ENCODE results near the gene REXO1. TPM values are rescaled to one million over a fixed set of nuclear protein-coding genes. Genes with fewer than 3 reads are reported as not detected.

REXO1 gene
- total and polyA plus RNA-seq, 2 donors (not counting 1 experiment from before 2014, with no cell fraction given), result 6.1 to 6.8 TPM

DNA sequence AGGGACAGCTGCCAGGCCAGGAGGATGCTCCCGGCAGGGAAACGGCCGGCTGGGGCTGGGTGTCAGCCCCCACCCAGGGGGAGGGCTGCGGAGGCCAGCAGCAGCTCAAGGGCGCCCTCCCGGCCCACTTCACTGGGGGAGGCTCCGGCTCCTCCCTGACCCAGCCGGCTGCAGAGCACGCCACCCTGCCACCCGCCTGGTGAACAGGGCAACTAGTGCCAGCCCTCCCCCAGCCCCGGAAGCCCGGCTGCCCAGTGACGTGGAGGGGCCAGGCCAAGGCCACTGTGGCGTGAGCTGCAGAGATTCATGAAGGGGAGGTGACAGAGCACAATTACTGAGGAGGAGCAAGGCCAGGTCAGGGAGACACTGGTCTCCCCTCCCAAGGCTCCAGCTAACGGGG lies 14.7 kb downstream of the REXO1 start:
- Histone ChIP-seq H4K20me1 (ENCODE audit: control insufficient read depth, extremely low read depth, insufficient read depth, low read length) (no peaks in the 10 kb centered on the region), H3K4me3 (replicated peaks in 1 of 4; ENCODE audit: control extremely low read depth in 1 of 4, insufficient read depth in 1 of 4, low read depth in 3 of 4, low read length in 4 of 4) (no peak overlapping the region), H3K79me2 (ENCODE audit: control insufficient read depth, insufficient read depth, low read length) (peaks cover 57% of the 10 kb centered on the region), H3K27me3 (ENCODE audit: control insufficient read depth, insufficient read depth, low read length) (no peaks in the 10 kb centered on the region), H3K9me3 (ENCODE audit: control insufficient read depth, insufficient read depth, low read depth, low read length) (no peaks in the 10 kb centered on the region), H3K9ac (ENCODE audit: insufficient read depth, low read length) (peak overlapping the region; percentile 26), H3K27ac (ENCODE audit: insufficient read depth, low read length) (peak overlapping the region; percentile 58), H3K36me3 (ENCODE audit: control insufficient read depth, insufficient read depth, low read length) (peaks cover 3% of the 10 kb centered on the region), H2AFZ (ENCODE audit: low read length) (no peak overlapping the region), H3K4me1 (ENCODE audit: control insufficient read depth, extremely low read depth, insufficient read depth, low read length) (peaks cover 15% of the 10 kb centered on the region), H3K4me2 (ENCODE audit: extremely low read depth, insufficient read depth, low read length) (peak overlapping the region; percentile 4)
- no peak for DNase-seq (ENCODE audit: low read depth in 2 of 2)
- TF ChIP-seq EZH2 (IDR thresholded peaks at IDR 0.05; ENCODE audit: low read length, missing control alignments), result no peak
- TF ChIP-seq, protein P1, sequence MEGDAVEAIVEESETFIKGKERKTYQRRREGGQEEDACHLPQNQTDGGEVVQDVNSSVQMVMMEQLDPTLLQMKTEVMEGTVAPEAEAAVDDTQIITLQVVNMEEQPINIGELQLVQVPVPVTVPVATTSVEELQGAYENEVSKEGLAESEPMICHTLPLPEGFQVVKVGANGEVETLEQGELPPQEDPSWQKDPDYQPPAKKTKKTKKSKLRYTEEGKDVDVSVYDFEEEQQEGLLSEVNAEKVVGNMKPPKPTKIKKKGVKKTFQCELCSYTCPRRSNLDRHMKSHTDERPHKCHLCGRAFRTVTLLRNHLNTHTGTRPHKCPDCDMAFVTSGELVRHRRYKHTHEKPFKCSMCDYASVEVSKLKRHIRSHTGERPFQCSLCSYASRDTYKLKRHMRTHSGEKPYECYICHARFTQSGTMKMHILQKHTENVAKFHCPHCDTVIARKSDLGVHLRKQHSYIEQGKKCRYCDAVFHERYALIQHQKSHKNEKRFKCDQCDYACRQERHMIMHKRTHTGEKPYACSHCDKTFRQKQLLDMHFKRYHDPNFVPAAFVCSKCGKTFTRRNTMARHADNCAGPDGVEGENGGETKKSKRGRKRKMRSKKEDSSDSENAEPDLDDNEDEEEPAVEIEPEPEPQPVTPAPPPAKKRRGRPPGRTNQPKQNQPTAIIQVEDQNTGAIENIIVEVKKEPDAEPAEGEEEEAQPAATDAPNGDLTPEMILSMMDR (conservative IDR thresholded peaks at IDR 0.05 in 1 of 2, IDR thresholded peaks at IDR 0.05 in 1 of 2; ENCODE audit: low read depth in 1 of 2, low read length in 2 of 2), result no peak

DNA sequence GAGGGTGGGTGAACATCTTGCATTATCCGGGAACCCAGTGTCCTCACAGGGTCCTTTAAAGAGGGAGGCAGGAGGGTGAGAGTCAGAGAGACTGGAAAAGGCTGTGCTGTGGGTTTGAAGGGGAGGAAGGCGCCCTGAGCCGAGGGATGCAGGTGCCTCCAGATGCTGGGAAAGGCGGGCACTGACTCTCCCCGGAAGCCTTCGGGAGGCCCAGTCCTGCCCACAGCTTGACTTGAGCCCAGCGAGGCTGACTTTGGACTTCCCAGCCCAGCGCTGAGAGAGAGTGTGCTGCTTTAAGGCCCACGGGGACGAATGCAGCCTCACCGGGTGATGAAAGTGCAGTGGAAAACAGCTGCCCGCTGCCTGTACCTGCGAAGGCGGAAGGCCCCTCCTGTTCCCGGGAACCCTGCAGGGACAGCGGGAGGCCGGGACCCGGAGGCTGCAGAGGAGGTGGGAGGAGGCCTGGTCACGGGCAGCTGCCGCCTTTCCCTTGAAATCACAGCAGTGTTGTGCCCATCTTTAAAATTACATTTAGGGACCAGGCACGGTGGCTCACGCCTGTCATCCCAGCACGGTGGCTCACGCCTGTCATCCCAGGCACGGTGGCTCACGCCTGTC lies 16.1 kb downstream of the REXO1 start:
- Histone ChIP-seq H3K27me3 (ENCODE audit: control insufficient read depth, insufficient read depth, low read length) (no peaks in the 10 kb centered on the region), H3K79me2 (ENCODE audit: control insufficient read depth, insufficient read depth, low read length) (peaks cover 46% of the 10 kb centered on the region)

DNA sequence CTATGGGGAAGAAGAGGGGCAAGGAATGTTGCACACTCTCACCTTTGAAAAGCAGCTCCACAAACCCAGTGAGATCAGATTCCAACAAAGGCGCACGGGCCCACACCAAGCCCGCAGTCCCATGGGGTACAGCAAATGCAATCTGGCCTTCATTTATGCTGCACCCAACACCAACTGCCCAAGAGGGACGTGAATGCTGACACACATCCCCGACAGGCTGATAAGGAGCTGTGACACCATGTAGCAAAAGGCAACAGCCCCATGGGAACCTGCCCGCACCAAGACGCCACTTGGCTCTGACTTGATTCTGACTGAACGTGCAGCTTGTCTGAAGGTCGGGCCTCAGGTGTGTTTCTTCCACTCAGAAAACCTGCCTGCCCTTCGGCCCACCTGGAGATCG lies 17.3 kb downstream of the REXO1 start:
- Histone ChIP-seq H3K4me2 (ENCODE audit: extremely low read depth, insufficient read depth, low read length) (no peak overlapping the region), H3K27me3 (ENCODE audit: control insufficient read depth, insufficient read depth, low read length) (no peaks in the 10 kb centered on the region), H3K9me3 (ENCODE audit: control insufficient read depth, insufficient read depth, low read depth, low read length) (no peaks in the 10 kb centered on the region), H3K27ac (ENCODE audit: insufficient read depth, low read length) (no peak overlapping the region), H4K20me1 (ENCODE audit: control insufficient read depth, extremely low read depth, insufficient read depth, low read length) (no peaks in the 10 kb centered on the region), H3K36me3 (ENCODE audit: control insufficient read depth, insufficient read depth, low read length) (peaks cover 3% of the 10 kb centered on the region), H2AFZ (ENCODE audit: low read length) (no peak overlapping the region), H3K4me1 (ENCODE audit: control insufficient read depth, extremely low read depth, insufficient read depth, low read length) (peaks cover 20% of the 10 kb centered on the region), H3K79me2 (ENCODE audit: control insufficient read depth, insufficient read depth, low read length) (peaks cover 36% of the 10 kb centered on the region), H3K4me3 (replicated peaks in 1 of 4; ENCODE audit: control extremely low read depth in 1 of 4, insufficient read depth in 1 of 4, low read depth in 3 of 4, low read length in 4 of 4) (no peak overlapping the region), H3K9ac (ENCODE audit: insufficient read depth, low read length) (no peak overlapping the region)
- DNase-seq (ENCODE audit: low read depth in 2 of 2), result no peak
- TF ChIP-seq, protein P1 (conservative IDR thresholded peaks at IDR 0.05 in 1 of 2, IDR thresholded peaks at IDR 0.05 in 1 of 2; ENCODE audit: low read depth in 1 of 2, low read length in 2 of 2), result no peak
- no peak for TF ChIP-seq EZH2 (IDR thresholded peaks at IDR 0.05; ENCODE audit: low read length, missing control alignments)

More for the DNA sequence above, 16.1 kb downstream of the REXO1 start:
- no peak overlapping the region for H3K4me3 ChIP-seq (replicated peaks in 1 of 4; ENCODE audit: control extremely low read depth in 1 of 4, insufficient read depth in 1 of 4, low read depth in 3 of 4, low read length in 4 of 4)
- H4K20me1 ChIP-seq (ENCODE audit: control insufficient read depth, extremely low read depth, insufficient read depth, low read length), result no peaks in the 10 kb centered on the region
- H3K36me3 ChIP-seq (ENCODE audit: control insufficient read depth, insufficient read depth, low read length), result peaks cover 3% of the 10 kb centered on the region
- peaks cover 15% of the 10 kb centered on the region for H3K4me1 ChIP-seq (ENCODE audit: control insufficient read depth, extremely low read depth, insufficient read depth, low read length)
- TF ChIP-seq, protein P1 (conservative IDR thresholded peaks at IDR 0.05 in 1 of 2, IDR thresholded peaks at IDR 0.05 in 1 of 2; ENCODE audit: low read depth in 1 of 2, low read length in 2 of 2), result no peak
- no peak for TF ChIP-seq EZH2 (IDR thresholded peaks at IDR 0.05; ENCODE audit: low read length, missing control alignments)
- H3K4me2 ChIP-seq (ENCODE audit: extremely low read depth, insufficient read depth, low read length), result no peak overlapping the region
- no peak for DNase-seq (ENCODE audit: low read depth in 2 of 2)
- no peak overlapping the region for H3K9ac ChIP-seq (ENCODE audit: insufficient read depth, low read length)
- H2AFZ ChIP-seq (ENCODE audit: low read length), result no peak overlapping the region
- H3K27ac ChIP-seq (ENCODE audit: insufficient read depth, low read length), result no peak overlapping the region
- H3K9me3 ChIP-seq (ENCODE audit: control insufficient read depth, insufficient read depth, low read depth, low read length), result no peaks in the 10 kb centered on the region
